ENCODE data around the gene LIMS2.

GRCh38 chr2:127651381-127651809, 23.9 kb downstream of the LIMS2 start:
- TF ChIP-seq CTCF (IDR thresholded peaks at IDR 0.05 in 4 of 5, conservative IDR thresholded peaks at IDR 0.05 in 1 of 5) (no peak), POLR2A (IDR thresholded peaks at IDR 0.05) (no peak)

Measured in gastrocnemius medialis (tissue), 4 donors.